ENCODE data around the gene SPDEF.

Gene SPDEF

GRCh38 chr6:34556031-34556471 lies at the start of gene SPDEF:
Gene SPDEF (minus strand): TSS chr6:34556329. CDS start chr6:34544455, 11,874 bp downstream.
- DNase-seq = no peak
- intact Hi-C loops (cut with DNase I) = no loop called here

DNA sequence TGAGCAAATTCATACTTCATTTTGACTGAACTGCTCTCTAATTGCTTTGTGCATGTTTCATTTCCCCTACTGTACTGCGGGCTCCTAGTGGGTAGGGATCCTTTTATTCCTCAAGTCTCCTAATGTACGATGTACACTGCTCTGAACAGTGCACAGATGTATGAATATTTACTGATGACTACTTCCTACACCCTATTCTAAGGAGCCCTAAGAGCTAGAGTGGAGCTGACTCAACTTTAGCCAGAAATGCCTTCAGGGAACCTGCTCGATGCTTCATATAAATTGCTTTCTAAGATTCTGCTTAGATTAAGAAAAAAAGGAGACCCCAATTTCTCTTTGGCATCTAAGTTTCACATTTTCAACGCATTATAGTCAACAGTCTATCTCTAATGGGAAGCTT lies 47.6 kb upstream of the SPDEF start:
- intact Hi-C loops (cut with DNase I) = no loop called here
- DNase-seq = no peak

GRCh38 chr6:34602318-34603111 lies 46.4 kb upstream of the SPDEF start:
- DNase-seq = peak in 1 of 42 donors; percentile 13
- intact Hi-C loops (cut with DNase I) = no loop called here

DNA sequence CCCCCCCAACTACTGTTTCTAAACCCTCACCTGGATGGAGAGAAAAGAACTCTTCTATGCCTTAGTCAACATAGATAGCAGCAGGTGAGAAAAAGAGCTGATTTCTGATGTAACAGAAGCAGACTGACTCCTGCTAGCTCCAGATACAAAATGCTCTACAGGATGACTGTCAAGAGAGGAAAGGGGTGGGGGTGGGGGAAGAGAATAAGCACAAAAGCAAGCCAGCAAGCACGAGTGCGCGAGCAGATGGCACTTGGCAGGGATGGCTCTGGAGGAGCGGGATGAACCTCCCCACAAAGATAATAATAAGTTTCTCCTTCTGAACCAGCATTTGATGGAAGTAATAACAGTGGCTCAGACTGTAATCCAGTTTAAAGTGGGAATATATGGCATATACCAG lies 45.6 kb upstream of the SPDEF start:
- intact Hi-C loops (cut with DNase I) = no loop called here
- peak in 24 of 42 donors; percentile 17 to 72 (median 36) for DNase-seq

DNA sequence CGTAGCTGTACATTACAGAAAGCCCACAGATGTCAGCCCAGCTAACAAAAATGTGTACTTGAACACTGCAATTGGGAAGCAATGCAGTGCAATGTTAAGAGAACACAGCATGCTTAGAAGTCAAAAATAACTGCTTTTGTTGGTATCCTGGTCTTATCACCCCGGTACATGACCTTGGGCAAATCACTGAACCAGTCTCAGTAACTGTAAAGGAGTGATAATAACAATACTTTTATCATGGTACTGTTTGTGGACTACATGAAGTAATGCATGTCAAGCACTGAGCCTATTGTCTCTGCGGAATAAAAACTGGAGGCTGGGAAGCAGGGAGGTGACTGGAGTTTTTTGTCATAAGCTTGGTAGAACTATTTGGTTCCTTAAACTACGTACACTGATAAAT lies 44.7 kb upstream of the SPDEF start:
- no peak for DNase-seq
- intact Hi-C loops (cut with DNase I) = no loop called here

DNA sequence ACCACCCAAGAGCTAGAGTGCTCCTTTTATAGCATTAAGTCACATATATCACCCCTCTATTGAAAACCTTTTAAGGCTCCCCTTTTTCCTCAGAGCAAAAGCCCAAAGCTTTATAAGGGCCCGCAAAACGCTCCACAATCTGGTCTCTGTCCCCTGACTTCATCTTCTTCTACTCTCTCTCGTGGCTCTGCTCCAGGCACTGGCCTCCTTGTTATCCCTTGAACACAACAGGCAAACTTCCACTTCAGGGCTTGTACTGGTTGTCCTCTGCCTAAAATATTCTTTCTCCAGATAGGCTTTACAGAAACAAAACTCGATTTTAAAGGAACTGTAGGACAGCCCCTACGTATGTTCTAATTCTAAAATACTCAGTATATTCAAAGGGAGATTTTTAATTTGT lies 44.0 kb upstream of the SPDEF start:
- intact Hi-C loops (cut with DNase I) = no loop called here

GRCh38 chr6:34598712-34599111 lies 42.6 kb upstream of the SPDEF start:
- DNase-seq = peak in 2 of 42 donors; percentile 13 to 34
- intact Hi-C loops (cut with DNase I) = no loop called here

More for the DNA sequence above, 44.0 kb upstream of the SPDEF start:
- no peak for DNase-seq

DNA sequence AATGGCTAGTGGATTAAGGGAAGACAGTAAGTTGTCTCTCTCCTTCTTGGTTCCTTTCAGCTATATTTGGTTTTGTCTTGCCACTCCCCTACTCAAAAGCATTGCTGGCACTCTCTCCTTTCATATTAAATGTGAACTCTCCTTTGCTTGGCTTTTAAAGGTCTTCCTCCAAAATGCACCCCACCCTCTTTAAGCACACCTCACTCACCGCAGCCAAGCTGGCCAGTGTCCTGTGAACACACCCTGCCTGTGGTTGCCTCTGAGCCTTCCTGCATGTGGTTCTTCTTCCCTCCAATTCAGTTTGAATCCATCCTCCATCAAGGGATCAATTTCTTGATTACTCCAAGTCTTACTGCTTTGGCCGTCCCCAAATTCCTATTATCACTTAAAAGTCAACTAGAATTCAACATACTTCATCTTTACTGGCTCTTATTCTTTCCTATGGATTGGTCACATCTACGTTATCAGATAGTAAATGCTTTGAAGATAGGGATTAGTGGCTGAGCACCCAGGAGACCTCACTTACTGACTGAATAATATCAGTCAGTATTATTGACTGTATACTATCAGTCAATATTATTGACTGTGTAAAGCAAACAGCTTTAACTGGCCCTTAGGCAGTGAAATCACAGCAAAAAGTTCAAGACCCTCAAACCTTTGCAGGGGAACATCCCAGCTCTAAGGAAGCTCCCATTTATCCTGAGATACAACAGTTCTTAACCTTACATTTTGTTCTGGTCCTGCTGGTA lies 41.6 kb upstream of the SPDEF start:
- no peak for DNase-seq
- intact Hi-C loops (cut with DNase I) = no loop called here

- DNase-seq = no peak
- intact Hi-C loops (cut with DNase I) = no loop called here
Measured at GRCh38 chr6:34596798-34597197, 40.7 kb upstream of the SPDEF start.

- no peak for DNase-seq
Measured at GRCh38 chr6:34595332-34596184, 39.4 kb upstream of the SPDEF start.

GRCh38 chr6:34593701-34594100 lies 37.6 kb upstream of the SPDEF start:
- intact Hi-C loops (cut with DNase I) = no loop called here
- DNase-seq = no peak

More at GRCh38 chr6:34595332-34596184, 39.4 kb upstream of the SPDEF start:
- intact Hi-C loops (cut with DNase I) = no loop called here

DNA sequence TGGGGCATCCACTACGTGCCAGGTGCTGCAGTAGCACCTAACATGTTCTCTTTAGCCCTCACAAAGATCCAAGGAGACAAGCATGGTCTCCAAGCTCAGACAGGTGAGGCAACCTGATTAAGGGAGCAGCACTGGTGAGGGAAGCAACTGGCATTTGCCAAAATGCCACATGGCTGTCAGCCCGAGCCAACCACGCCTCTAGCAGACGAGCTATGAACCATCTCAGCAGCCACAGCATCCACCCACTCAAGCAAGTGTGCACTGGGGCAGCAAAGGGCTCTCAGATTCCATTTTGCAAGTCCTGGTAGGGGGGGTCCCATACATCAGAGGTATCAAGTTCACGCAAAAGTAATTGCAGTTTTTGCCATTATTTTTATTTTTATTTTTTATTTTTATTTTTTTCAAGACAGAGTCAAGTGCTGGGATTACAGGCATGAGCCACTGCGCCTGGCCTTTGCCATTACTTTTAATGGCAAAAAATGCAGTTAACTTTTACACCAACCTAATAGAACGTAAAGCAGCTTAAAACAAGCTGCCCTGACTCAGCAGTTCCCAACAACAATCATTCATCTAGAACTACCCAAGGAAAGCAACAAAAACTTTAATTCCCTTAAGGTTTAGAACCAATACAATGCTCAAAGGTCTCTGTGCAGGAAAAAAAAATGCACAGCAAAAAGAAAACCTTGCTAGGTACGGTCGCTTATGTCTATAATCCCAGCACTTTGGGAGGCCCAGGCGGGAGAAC lies 36.3 kb upstream of the SPDEF start:
- peak in 1 of 42 donors; percentile 33 for DNase-seq
- intact Hi-C loops (cut with DNase I) = no loop called here

DNA sequence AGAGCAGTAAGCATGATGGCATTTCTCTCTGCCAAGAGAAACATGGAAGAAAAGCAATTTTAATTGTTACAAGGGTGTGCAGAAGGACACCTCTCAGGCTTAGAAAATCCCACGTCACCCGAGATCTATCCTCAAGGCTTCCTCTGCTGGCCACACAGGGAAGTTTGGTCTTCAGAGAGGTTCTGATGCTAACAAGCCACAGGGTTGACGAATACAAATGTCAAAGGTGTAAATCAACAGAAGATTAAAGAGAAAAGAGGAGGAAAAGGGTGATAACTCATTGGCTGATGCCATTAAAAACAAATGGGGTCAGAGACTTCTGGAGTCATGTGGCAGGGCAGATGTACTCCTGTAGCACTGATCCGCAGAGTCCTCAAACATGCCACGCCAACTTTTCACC lies 33.6 kb upstream of the SPDEF start:
- intact Hi-C loops (cut with DNase I) = no loop called here
- no peak for DNase-seq

GRCh38 chr6:34589140-34589539 lies 33.0 kb upstream of the SPDEF start:
- intact Hi-C loops (cut with DNase I) = no loop called here
- DNase-seq = no peak

DNA sequence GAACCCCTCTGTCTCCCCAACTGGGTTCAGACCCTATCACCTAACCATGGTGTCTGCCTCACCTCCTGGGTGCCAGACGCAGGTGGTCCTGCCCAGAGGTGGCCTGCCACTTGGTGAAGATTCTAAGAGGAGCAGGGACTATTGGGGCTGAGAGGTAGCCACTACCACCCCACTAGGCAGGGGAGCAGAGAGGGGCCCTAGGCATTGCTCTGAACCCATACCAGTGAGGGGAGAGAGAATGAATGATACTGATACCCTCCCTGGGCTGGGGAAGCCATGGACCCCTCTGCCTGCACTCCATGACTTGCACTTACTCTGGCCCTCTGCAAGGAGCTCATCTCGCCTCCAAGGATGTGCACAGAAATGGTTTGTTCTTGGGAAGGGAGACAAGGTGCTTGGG lies 31.7 kb upstream of the SPDEF start:
- no peak for DNase-seq
- intact Hi-C loops (cut with DNase I) = no loop called here

DNA sequence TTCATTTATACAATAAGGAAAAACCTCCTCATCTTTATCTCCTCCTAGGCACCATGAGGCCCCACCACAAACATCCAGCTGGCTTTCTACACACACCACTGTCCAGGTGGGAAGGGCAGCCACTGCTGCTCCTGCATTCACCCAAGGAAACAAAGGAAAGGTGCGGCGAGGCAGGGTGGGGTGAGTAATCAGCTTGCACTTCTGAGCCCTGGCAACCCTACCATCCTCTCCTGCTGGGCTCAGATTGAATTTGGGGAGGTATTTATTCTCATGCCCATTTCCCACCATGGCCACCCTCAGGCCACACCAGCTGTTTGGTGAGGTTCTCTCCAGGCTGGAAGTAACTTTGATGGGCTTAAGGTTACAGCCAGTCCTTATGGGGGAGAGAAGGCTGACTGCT lies 31.2 kb upstream of the SPDEF start:
- intact Hi-C loops (cut with DNase I) = no loop called here
- no peak for DNase-seq

DNA sequence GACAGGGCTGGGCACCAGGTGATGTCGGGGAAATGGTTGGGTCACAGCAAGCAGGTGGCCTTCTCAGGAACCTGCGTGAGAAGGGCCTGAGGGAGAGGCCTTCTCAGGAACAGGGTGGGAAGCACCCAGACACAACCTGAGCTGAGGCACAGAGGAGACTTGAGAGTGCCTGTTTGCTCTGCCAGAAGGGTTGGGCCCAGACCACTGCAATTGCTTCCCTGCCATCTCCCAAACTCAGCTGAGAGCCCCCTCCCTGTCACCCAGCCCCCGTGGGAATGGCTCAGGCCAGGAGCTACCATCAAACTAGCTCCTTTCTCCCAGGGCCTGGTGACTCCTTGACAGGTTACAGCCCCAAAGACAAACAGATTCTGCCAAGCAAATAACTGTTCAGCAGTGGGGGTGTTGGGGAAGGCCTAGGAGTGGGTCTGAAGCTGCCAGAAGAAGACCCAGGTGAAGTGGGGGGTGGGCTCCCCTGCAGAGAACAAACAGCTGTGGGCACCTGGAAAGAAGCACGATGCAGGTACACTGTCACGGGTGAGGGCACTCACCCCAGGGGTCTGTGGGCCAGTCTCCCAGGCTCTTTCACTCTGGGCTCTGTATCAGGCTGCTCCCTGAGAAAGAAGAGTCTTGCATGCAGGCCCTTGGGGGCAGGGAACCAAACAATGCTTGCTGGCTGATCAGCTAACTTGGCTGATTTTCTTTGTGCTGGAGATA lies 30.4 kb upstream of the SPDEF start:
- intact Hi-C loops (cut with DNase I) = no loop called here
- no peak for DNase-seq

DNA sequence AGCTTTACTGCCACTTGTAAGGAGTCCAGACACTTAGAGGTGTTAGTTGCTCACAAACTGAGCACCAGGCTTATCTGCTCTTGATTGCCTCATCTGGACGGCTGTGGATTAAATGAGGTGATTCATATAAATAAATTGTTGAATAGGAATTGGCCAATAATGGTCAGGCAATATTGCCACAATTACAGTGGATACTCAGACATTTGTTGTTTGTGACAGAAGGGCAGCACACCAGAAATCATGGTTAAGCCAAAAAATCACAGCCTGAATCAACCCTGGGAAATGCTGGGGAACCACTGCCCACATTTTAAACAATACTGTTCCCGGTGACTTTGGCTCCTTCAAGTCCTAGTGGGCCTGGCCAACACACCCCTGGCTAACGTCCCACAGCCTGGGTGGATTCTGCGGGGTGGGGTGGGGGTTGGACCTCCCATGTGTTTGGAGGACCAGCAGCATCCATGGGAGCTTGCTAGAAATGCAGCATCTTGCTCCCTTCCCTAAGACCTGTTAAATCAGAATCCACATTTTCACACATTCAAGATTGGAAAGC lies 29.5 kb upstream of the SPDEF start:
- DNase-seq = peak in 2 of 42 donors; percentile 14 to 24
- intact Hi-C loops (cut with DNase I) = no loop called here
